ENCODE data around the gene RMI2.

The RMI2 gene

DNA sequence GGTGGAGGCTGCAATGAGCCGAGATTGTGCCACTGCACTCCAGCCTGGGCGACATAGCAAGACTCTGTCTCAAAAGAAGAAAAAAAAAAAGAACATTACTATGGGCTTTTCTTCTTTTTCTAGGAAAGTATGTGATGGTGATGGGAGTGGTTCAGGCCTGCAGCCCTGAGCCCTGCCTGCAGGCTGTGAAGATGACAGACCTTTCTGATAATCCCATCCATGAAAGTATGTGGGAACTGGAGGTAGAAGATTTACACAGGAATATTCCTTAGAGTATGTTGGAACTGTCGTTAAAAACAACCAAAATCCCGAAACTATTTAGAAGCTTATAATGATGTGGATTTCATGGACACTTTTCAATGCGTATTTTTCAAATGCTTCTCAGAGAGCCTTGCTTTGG lies 5.3 kb downstream of the RMI2 start:
- TF ChIP-seq, protein P1, sequence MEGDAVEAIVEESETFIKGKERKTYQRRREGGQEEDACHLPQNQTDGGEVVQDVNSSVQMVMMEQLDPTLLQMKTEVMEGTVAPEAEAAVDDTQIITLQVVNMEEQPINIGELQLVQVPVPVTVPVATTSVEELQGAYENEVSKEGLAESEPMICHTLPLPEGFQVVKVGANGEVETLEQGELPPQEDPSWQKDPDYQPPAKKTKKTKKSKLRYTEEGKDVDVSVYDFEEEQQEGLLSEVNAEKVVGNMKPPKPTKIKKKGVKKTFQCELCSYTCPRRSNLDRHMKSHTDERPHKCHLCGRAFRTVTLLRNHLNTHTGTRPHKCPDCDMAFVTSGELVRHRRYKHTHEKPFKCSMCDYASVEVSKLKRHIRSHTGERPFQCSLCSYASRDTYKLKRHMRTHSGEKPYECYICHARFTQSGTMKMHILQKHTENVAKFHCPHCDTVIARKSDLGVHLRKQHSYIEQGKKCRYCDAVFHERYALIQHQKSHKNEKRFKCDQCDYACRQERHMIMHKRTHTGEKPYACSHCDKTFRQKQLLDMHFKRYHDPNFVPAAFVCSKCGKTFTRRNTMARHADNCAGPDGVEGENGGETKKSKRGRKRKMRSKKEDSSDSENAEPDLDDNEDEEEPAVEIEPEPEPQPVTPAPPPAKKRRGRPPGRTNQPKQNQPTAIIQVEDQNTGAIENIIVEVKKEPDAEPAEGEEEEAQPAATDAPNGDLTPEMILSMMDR (IDR thresholded peaks at IDR 0.05; ENCODE audit: extremely low read depth, missing control alignments): no peak

DNA sequence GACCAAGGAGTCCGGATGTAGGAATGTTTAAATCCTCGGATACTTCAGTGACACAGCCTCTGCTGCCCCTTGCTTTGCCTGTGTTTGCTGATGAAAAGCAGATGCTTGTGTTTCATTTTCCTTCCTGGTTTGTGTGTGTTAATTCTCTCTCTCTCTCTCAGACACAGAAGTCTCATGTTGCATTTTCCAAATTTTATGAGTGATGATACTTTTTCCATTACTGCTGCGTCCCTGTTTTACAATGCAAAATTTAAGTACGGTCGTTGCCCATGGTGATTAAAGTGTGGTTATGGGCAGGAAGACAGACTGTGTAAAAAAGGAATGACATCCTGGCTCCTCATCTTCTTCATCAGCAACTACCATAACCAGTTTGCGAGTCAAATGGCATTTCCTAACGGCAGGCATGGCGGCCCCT lies 5.7 kb downstream of the RMI2 start:
- no peak for DNase-seq (ENCODE audit: low spot score)
- TF ChIP-seq, protein P1 (IDR thresholded peaks at IDR 0.05; ENCODE audit: extremely low read depth, missing control alignments): no peak

More for the DNA sequence above, 5.3 kb downstream of the RMI2 start:
- DNase-seq (ENCODE audit: low spot score): no peak

DNA sequence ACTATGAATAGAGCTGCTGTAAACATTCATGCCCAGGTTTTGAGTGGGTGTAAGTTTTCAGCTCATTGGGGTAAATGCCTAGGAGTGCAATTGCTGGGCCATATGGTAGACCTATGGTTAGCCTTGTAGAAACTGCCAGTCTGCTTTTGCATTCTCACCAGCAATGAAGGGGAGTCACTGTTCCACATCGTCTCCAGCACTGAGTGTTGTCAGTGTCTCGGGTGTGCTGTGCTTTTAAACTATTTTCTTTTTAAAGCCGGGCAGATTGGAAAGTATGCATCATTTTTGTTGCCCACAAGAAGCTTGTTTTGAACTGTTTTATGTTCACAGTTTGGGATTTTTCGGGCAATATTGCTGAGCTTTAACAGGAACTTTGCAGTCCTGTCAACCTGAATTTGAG lies 7.9 kb downstream of the RMI2 start:
- TF ChIP-seq, protein P1 (IDR thresholded peaks at IDR 0.05; ENCODE audit: extremely low read depth, missing control alignments): no peak
- DNase-seq (ENCODE audit: low spot score): no peak

DNA sequence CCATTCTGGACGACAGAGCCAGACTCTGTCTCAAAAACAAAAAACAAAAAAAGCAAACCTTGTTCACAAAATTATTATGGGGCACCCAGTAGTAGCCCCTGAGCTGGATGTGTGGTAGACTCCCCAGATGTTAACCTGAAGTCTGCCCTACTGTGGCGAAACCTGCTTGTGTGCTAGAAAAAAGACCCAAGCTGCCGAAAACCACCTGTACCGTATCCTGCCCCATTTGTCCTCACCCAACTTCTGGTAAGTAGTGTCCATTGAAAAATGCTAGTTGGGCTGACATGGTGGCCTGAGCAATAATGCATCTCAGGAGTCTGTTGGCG lies 9.1 kb downstream of the RMI2 start:
- DNase-seq (ENCODE audit: low spot score): no peak
- TF ChIP-seq, protein P1 (IDR thresholded peaks at IDR 0.05; ENCODE audit: extremely low read depth, missing control alignments): no peak

DNA sequence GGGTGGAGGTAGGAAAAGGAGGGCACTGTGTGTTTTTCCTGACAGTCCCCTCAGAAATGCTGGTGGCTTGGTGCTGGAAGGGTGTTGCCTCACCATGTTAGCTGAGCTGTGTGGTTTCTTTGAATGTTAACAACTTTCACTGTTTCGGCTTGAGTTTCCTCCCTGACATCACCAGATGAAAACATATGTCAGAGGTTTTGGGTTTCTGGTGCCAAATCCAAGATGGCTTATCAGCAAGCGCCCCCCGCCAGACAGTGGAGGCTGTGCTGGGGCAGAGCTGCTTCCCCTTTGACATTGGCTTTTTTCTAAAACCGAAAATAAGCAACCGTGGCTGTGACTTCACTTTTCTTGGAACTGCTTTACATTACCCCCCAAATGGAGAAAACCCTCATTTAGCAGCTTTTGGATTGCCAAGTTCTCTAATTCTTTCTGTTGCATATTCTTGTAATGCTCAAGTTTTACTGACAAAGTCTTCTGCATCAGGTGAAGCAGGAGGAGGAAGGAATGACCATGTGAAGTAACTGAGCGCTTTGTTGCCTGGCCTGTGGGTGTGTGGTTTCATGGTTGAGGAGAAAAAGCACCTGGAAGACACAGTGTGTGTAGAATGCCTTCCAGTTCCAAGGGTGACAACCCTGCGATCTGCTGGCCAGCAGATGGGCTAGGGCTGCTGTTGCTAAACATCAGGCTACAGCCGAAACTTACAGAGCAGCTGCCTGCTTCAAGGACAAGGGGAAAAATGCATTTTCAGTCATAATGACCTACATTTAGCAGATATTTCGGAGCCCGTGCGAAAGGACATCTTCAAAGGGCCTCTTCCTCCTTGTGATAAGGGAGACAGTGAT lies 9.7 kb downstream of the RMI2 start:
- DNase-seq (ENCODE audit: low spot score): peak; percentile 78
- TF ChIP-seq, protein P1 (IDR thresholded peaks at IDR 0.05; ENCODE audit: extremely low read depth, missing control alignments): peak; percentile 18

DNA sequence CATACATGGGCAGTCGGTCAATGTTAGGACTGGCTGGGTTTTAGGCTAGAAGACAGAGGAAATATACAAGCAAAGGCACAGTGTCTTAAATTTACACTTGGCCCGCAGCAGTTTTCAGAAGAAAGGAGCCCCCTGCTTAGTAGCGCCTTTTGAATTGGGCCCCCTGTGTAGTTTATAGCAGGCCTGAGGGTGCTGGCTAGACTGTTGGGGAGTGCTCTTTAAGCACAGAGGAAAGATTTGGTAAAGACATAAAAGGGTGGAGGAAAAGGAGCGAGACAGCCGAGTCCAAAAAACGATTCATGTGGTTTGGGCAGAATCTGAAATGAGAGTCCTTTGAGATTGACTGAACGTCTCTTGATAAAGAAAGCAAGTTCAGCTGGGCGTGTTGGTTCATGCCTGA lies 10.6 kb downstream of the RMI2 start:
- TF ChIP-seq, protein P1 (IDR thresholded peaks at IDR 0.05; ENCODE audit: extremely low read depth, missing control alignments): no peak
- no peak for DNase-seq (ENCODE audit: low spot score)

DNA sequence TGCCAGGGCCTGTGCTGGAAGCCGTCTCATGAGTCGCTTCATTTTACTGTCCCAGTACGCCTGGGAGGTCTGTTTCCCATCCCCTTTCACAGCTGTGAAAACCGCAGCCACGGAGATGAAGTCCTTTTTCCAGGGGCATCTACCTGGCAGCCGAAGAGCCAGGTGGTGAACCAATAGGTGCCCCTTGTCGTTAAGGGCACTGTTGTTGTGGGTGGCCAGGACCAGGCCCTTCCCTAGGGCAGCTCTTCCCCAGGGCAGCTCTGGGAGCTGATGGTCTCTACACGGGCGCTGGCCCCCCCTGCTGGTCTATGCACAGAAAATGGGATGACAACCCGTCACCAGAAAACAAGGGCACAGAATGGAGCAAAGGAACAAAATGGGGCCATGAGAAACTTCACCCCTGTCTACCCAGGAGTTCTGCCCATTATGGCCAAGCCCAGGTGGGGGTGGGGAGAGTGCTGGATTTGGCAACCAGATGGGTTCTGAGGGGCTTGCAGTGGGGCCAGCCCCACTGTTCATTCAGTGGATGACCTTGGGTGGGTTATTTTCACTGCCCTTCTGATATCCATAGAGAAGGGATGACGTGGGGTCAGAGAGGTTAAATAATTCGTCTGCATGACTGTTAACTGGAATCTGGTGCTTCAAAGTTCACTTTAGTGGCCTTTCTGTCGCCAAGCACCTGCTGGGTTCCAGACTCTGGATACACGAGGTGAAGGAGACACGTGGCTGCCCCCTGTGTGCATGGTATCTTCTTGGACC lies 11.5 kb downstream of the RMI2 start:
- peak; percentile 68 for DNase-seq (ENCODE audit: low spot score)
- TF ChIP-seq, protein P1 (IDR thresholded peaks at IDR 0.05; ENCODE audit: extremely low read depth, missing control alignments): peak; percentile 56
